ENCODE data around the gene OSBPL3. TPM values are rescaled to one million over a fixed set of nuclear protein-coding genes. Genes with fewer than 3 reads are reported as not detected.

Gene OSBPL3
- total RNA-seq, 1 experiment from 2014 or later: 9.2 TPM

DNA sequence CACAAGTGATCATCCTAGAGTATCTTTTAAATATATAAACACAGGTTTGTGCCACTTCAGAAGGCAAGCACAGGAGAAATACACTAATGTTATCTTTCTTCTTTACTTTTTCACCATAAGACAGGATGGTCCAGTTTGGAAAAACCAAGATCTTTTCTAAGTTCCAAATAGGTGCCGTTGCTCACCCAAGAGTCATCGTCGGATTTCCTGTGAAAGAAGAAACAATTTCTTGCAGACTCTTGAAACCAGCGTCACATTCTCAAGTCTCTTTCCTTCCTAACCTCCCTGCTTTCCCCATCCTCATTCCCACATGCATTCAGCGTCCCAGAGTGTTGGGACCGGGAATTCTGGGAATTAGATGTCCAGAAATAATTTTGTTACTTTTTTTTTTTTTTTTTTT is 179.9 kb downstream of the OSBPL3 start:
- POLR2A ChIA-PET: no interaction called here
- Histone ChIP-seq H3K36me3 (ENCODE audit: control insufficient read depth, insufficient read depth, low read length) (no peaks in the 10 kb centered on the region), H3K9me3 (ENCODE audit: control insufficient read depth, insufficient read depth, low read depth, low read length) (no peaks in the 10 kb centered on the region), H3K4me1 (ENCODE audit: control insufficient read depth, insufficient read depth, low read length) (no peaks in the 10 kb centered on the region), H3K27me3 (ENCODE audit: control insufficient read depth, insufficient read depth, low read length) (no peaks in the 10 kb centered on the region), H3K27ac (ENCODE audit: low read length) (no peak overlapping the region), H3K4me3 (ENCODE audit: low read depth in 2 of 2, low read length in 2 of 2) (no peak overlapping the region)
- DNase-seq (ENCODE audit: low read depth, low spot score) (no peak), ATAC-seq (no peak)
- TF ChIP-seq, protein P1, sequence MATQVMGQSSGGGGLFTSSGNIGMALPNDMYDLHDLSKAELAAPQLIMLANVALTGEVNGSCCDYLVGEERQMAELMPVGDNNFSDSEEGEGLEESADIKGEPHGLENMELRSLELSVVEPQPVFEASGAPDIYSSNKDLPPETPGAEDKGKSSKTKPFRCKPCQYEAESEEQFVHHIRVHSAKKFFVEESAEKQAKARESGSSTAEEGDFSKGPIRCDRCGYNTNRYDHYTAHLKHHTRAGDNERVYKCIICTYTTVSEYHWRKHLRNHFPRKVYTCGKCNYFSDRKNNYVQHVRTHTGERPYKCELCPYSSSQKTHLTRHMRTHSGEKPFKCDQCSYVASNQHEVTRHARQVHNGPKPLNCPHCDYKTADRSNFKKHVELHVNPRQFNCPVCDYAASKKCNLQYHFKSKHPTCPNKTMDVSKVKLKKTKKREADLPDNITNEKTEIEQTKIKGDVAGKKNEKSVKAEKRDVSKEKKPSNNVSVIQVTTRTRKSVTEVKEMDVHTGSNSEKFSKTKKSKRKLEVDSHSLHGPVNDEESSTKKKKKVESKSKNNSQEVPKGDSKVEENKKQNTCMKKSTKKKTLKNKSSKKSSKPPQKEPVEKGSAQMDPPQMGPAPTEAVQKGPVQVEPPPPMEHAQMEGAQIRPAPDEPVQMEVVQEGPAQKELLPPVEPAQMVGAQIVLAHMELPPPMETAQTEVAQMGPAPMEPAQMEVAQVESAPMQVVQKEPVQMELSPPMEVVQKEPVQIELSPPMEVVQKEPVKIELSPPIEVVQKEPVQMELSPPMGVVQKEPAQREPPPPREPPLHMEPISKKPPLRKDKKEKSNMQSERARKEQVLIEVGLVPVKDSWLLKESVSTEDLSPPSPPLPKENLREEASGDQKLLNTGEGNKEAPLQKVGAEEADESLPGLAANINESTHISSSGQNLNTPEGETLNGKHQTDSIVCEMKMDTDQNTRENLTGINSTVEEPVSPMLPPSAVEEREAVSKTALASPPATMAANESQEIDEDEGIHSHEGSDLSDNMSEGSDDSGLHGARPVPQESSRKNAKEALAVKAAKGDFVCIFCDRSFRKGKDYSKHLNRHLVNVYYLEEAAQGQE (IDR thresholded peaks at IDR 0.05; ENCODE audit: insufficient read depth in 1 of 2, low read depth in 2 of 2, low read length in 1 of 2): no peak
- TF ChIP-seq POLR2AphosphoS5 (IDR thresholded peaks at IDR 0.05; ENCODE audit: low read depth, low read length) (no peak), TCF7L2 (IDR thresholded peaks at IDR 0.05; ENCODE audit: low read depth, low read length) (no peak)
- TF ChIP-seq, protein P2, sequence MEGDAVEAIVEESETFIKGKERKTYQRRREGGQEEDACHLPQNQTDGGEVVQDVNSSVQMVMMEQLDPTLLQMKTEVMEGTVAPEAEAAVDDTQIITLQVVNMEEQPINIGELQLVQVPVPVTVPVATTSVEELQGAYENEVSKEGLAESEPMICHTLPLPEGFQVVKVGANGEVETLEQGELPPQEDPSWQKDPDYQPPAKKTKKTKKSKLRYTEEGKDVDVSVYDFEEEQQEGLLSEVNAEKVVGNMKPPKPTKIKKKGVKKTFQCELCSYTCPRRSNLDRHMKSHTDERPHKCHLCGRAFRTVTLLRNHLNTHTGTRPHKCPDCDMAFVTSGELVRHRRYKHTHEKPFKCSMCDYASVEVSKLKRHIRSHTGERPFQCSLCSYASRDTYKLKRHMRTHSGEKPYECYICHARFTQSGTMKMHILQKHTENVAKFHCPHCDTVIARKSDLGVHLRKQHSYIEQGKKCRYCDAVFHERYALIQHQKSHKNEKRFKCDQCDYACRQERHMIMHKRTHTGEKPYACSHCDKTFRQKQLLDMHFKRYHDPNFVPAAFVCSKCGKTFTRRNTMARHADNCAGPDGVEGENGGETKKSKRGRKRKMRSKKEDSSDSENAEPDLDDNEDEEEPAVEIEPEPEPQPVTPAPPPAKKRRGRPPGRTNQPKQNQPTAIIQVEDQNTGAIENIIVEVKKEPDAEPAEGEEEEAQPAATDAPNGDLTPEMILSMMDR (IDR thresholded peaks at IDR 0.05): no peak
- in situ Hi-C loops (cut with HindIII; ENCODE audit: low pct_unique_long_range_greater_than_20kb, low sequenced_read_pairs) (no loop called here), intact Hi-C loops (cut with micrococcal nuclease; ENCODE audit: unreplicated experiment) (no loop called here)
- BruUV-seq (replicated peaks): no TSS peak
- CTCF ChIA-PET: interaction anchor here (0.5 kb wide), 1 partner anchor 731 kb away, joined by 3 read pairs; no protein-coding TSS in a partner anchor

DNA sequence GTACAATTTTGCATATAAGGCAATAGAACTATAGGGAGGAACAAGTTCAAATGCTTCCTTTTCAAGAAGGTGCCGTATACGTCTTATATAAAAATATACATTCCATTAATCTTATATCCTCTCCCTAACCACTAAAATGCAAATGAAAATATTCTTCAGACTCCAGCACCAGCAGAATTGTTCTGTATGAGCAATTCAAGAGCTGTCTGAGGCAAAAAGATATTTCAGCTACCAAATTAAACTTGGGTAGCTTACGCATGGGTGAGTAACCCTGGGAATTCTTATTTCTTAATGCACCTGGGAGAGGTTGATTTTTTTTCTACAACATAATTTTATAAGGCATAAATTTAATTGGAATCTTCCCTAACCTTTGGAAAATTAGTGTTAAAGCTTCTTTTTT is 180.5 kb downstream of the OSBPL3 start:
- no peak for DNase-seq (ENCODE audit: low read depth, low spot score)
- Histone ChIP-seq H3K27me3 (ENCODE audit: control insufficient read depth, insufficient read depth, low read length) (no peaks in the 10 kb centered on the region), H3K27ac (ENCODE audit: low read length) (no peak overlapping the region), H3K4me3 (ENCODE audit: low read depth in 2 of 2, low read length in 2 of 2) (no peak overlapping the region), H3K36me3 (ENCODE audit: control insufficient read depth, insufficient read depth, low read length) (no peaks in the 10 kb centered on the region), H3K9me3 (ENCODE audit: control insufficient read depth, insufficient read depth, low read depth, low read length) (no peaks in the 10 kb centered on the region), H3K4me1 (ENCODE audit: control insufficient read depth, insufficient read depth, low read length) (no peaks in the 10 kb centered on the region)
- intact Hi-C loops (cut with micrococcal nuclease; ENCODE audit: unreplicated experiment) (no loop called here), in situ Hi-C loops (cut with HindIII; ENCODE audit: low pct_unique_long_range_greater_than_20kb, low sequenced_read_pairs) (no loop called here)
- ChIA-PET POLR2A (no interaction called here), CTCF (interaction anchor here (0.7 kb wide), 1 partner anchor 12 kb away, joined by 3 read pairs; no protein-coding TSS in a partner anchor)
- TF ChIP-seq, protein P1 (IDR thresholded peaks at IDR 0.05; ENCODE audit: insufficient read depth in 1 of 2, low read depth in 2 of 2, low read length in 1 of 2): no peak
- TF ChIP-seq SIN3A (IDR thresholded peaks at IDR 0.05; ENCODE audit: borderline replicate concordance, insufficient read depth, low read depth, low read length): no peak
- no peak for TF ChIP-seq POLR2AphosphoS5 (IDR thresholded peaks at IDR 0.05; ENCODE audit: low read depth, low read length)
- TF ChIP-seq TCF7L2 (IDR thresholded peaks at IDR 0.05; ENCODE audit: low read depth, low read length): no peak
- TF ChIP-seq, protein P2 (IDR thresholded peaks at IDR 0.05): no peak
- ATAC-seq: no peak
- BruUV-seq (replicated peaks): no TSS peak

Measured in Panc1 (cell line).